Body of pancreas (tissue), 4 donors: ENCODE data around the gene GPSM3.

Source experiments
- CTCF ChIP-seq, 7 experiments: fragments of 450-650 bp in 4 of 7; fragments of 200-600 bp in 3 of 7; sonication (generic) in 3 of 7; IDR thresholded peaks; one replicate each; pipeline ENCODE4 v1.5.1; 2016 to 2019; ENCODE audit warnings: antibody characterized with exemption in 7 of 7
- POLR2A ChIP-seq, 3 donors: fragments of 450-650 bp; IDR thresholded peaks; one replicate each; pipeline ENCODE4 v1.6.1; 2016; ENCODE audit warnings: antibody characterized with exemption in 3 of 3, mild to moderate bottlenecking in 2 of 3

- TF ChIP-seq CTCF (IDR thresholded peaks at IDR 0.05) (no peak), POLR2A (IDR thresholded peaks at IDR 0.05) (no peak)
Measured at GRCh38 chr6:32175322-32175710, 17.1 kb downstream of the GPSM3 start.
